Lower leg skin (tissue), 3 donors: Measurements from ENCODE around the gene CHST14.

ENCODE experiments used
- CTCF ChIP-seq, 3 donors: fragments of 450-650 bp; IDR thresholded peaks; one replicate each; pipeline ENCODE4 v1.5.1; 2016; ENCODE audit warnings: antibody characterized with exemption in 3 of 3, mild to moderate bottlenecking in 3 of 3, moderate library complexity in 2 of 3
- POLR2A ChIP-seq, 2 donors: fragments of 450-650 bp; IDR thresholded peaks; one replicate each; pipeline ENCODE4 v1.6.1; 2016 to 2017; ENCODE audit warnings: antibody characterized with exemption in 2 of 2, mild to moderate bottlenecking in 1 of 2, moderate library complexity in 1 of 2

GRCh38 chr15:40444736-40445135 is 26.0 kb upstream of the CHST14 start:
- no peak for TF ChIP-seq CTCF (IDR thresholded peaks at IDR 0.05)
- no peak for TF ChIP-seq POLR2A (IDR thresholded peaks at IDR 0.05)
